ENCODE measurements around the gene RNF39.

GRCh38 chr6:30116724-30117123 lies 41.2 kb upstream of the RNF39 start:
- TF ChIP-seq SP1 (IDR thresholded peaks at IDR 0.05) = no peak
- TF ChIP-seq LEF1 (IDR thresholded peaks at IDR 0.05; ENCODE audit: borderline replicate concordance) = no peak
- no peak for TF ChIP-seq ZNF384 (IDR thresholded peaks at IDR 0.05)
- no peak for TF ChIP-seq PKNOX1 (IDR thresholded peaks at IDR 0.05)
- no peak for TF ChIP-seq NFRKB (IDR thresholded peaks at IDR 0.05)
- TF ChIP-seq TARDBP (IDR thresholded peaks at IDR 0.05) = no peak
- no peak for TF ChIP-seq BHLHE40 (IDR thresholded peaks at IDR 0.05; ENCODE audit: borderline replicate concordance)
- no peak for TF ChIP-seq SUZ12 (IDR thresholded peaks at IDR 0.05)
- no peak for TF ChIP-seq FOXK2 (IDR thresholded peaks at IDR 0.05)
- no peak for TF ChIP-seq CTBP1 (IDR thresholded peaks at IDR 0.05; ENCODE audit: borderline replicate concordance)
